Measurements from ENCODE around the gene KCNMA1.

Gene KCNMA1

GRCh38 chr10:77117501-77117900 is 520.1 kb downstream of the KCNMA1 start:
- WGBS (ENCODE audit: insufficient coverage, insufficient read length), result no CpG with 5 or more reads among the region's 2 CpGs
- Histone ChIP-seq H3K27me3 (ENCODE audit: control insufficient read depth, insufficient read depth, low read length) (no peaks in the 10 kb centered on the region), H3K36me3 (ENCODE audit: control insufficient read depth, insufficient read depth, low read length) (no peaks in the 10 kb centered on the region), H3K9me3 (ENCODE audit: control insufficient read depth, insufficient read depth, low read length) (no peaks in the 10 kb centered on the region), H3K4me1 (ENCODE audit: control insufficient read depth, insufficient read depth, low read length) (peaks cover 7% of the 10 kb centered on the region; the same call in 1 of the 2 replicates), H3K27ac (ENCODE audit: low read length) (no peak overlapping the region), H3K4me3 (ENCODE audit: low read length) (no peak overlapping the region)
- DNase-seq (ENCODE audit: low read depth, low spot score), result no peak

GRCh38 chr10:77116904-77117303 is 520.7 kb downstream of the KCNMA1 start:
- no peaks in the 10 kb centered on the region for H3K9me3 ChIP-seq (ENCODE audit: control insufficient read depth, insufficient read depth, low read length)
- peaks cover 7% of the 10 kb centered on the region; the same call in 1 of the 2 replicates for H3K4me1 ChIP-seq (ENCODE audit: control insufficient read depth, insufficient read depth, low read length)
- no peak for DNase-seq (ENCODE audit: low read depth, low spot score)
- no CpG with 5 or more reads among the region's 2 CpGs for WGBS (ENCODE audit: insufficient coverage, insufficient read length)
- H3K36me3 ChIP-seq (ENCODE audit: control insufficient read depth, insufficient read depth, low read length), result no peaks in the 10 kb centered on the region
- H3K4me3 ChIP-seq (ENCODE audit: low read length), result no peak overlapping the region
- no peak overlapping the region for H3K27ac ChIP-seq (ENCODE audit: low read length)
- no peaks in the 10 kb centered on the region for H3K27me3 ChIP-seq (ENCODE audit: control insufficient read depth, insufficient read depth, low read length)

- no peaks in the 10 kb centered on the region for H3K9me3 ChIP-seq (ENCODE audit: control insufficient read depth, insufficient read depth, low read length)
- H3K4me3 ChIP-seq (ENCODE audit: low read length), result no peak overlapping the region
- no CpG with 5 or more reads among the region's 4 CpGs for WGBS (ENCODE audit: insufficient coverage, insufficient read length)
- H3K27ac ChIP-seq (ENCODE audit: low read length), result no peak overlapping the region
- H3K36me3 ChIP-seq (ENCODE audit: control insufficient read depth, insufficient read depth, low read length), result no peaks in the 10 kb centered on the region
- peak; percentile 64 for DNase-seq (ENCODE audit: low read depth, low spot score)
- H3K27me3 ChIP-seq (ENCODE audit: control insufficient read depth, insufficient read depth, low read length), result no peaks in the 10 kb centered on the region
- peaks cover 10% of the 10 kb centered on the region for H3K4me1 ChIP-seq (ENCODE audit: control insufficient read depth, insufficient read depth, low read length)
These were observed 523.3 kb downstream of the KCNMA1 start for GRCh38 chr10:77114181-77114821.

GRCh38 chr10:77111611-77112550 is 525.7 kb downstream of the KCNMA1 start:
- H3K4me3 ChIP-seq (ENCODE audit: low read length), result no peak overlapping the region
- H3K36me3 ChIP-seq (ENCODE audit: control insufficient read depth, insufficient read depth, low read length), result no peaks in the 10 kb centered on the region
- peaks cover 9% of the 10 kb centered on the region for H3K4me1 ChIP-seq (ENCODE audit: control insufficient read depth, insufficient read depth, low read length)
- DNase-seq (ENCODE audit: low read depth, low spot score), result no peak
- WGBS (ENCODE audit: insufficient coverage, insufficient read length), result no CpG with 5 or more reads among the region's 12 CpGs
- no peaks in the 10 kb centered on the region for H3K27me3 ChIP-seq (ENCODE audit: control insufficient read depth, insufficient read depth, low read length)
- no peak overlapping the region for H3K27ac ChIP-seq (ENCODE audit: low read length)
- H3K9me3 ChIP-seq (ENCODE audit: control insufficient read depth, insufficient read depth, low read length), result no peaks in the 10 kb centered on the region

GRCh38 chr10:77110757-77111156 is 526.9 kb downstream of the KCNMA1 start:
- H3K27me3 ChIP-seq (ENCODE audit: control insufficient read depth, insufficient read depth, low read length), result no peaks in the 10 kb centered on the region
- no peaks in the 10 kb centered on the region for H3K36me3 ChIP-seq (ENCODE audit: control insufficient read depth, insufficient read depth, low read length)
- no peak overlapping the region for H3K4me3 ChIP-seq (ENCODE audit: low read length)
- no peak overlapping the region for H3K27ac ChIP-seq (ENCODE audit: low read length)
- H3K9me3 ChIP-seq (ENCODE audit: control insufficient read depth, insufficient read depth, low read length), result no peaks in the 10 kb centered on the region
- peaks cover 5% of the 10 kb centered on the region for H3K4me1 ChIP-seq (ENCODE audit: control insufficient read depth, insufficient read depth, low read length)
- DNase-seq (ENCODE audit: low read depth, low spot score), result no peak
- no CpG with 5 or more reads among the region's 4 CpGs for WGBS (ENCODE audit: insufficient coverage, insufficient read length)

GRCh38 chr10:77109351-77109994 is 528.1 kb downstream of the KCNMA1 start:
- H3K4me1 ChIP-seq (ENCODE audit: control insufficient read depth, insufficient read depth, low read length), result peaks cover 5% of the 10 kb centered on the region
- no peak overlapping the region for H3K27ac ChIP-seq (ENCODE audit: low read length)
- WGBS (ENCODE audit: insufficient coverage, insufficient read length), result no CpG with 5 or more reads among the region's 9 CpGs

GRCh38 chr10:77106676-77107075 is 530.9 kb downstream of the KCNMA1 start:
- Histone ChIP-seq H3K4me3 (ENCODE audit: low read length) (no peak overlapping the region), H3K36me3 (ENCODE audit: control insufficient read depth, insufficient read depth, low read length) (no peaks in the 10 kb centered on the region), H3K4me1 (ENCODE audit: control insufficient read depth, insufficient read depth, low read length) (peaks cover 3% of the 10 kb centered on the region), H3K27ac (ENCODE audit: low read length) (no peak overlapping the region), H3K27me3 (ENCODE audit: control insufficient read depth, insufficient read depth, low read length) (no peaks in the 10 kb centered on the region), H3K9me3 (ENCODE audit: control insufficient read depth, insufficient read depth, low read length) (no peaks in the 10 kb centered on the region)
- no CpG with 5 or more reads among the region's 3 CpGs for WGBS (ENCODE audit: insufficient coverage, insufficient read length)
- DNase-seq (ENCODE audit: low read depth, low spot score), result no peak

More at GRCh38 chr10:77109351-77109994, 528.1 kb downstream of the KCNMA1 start:
- Histone ChIP-seq H3K9me3 (ENCODE audit: control insufficient read depth, insufficient read depth, low read length) (no peaks in the 10 kb centered on the region), H3K27me3 (ENCODE audit: control insufficient read depth, insufficient read depth, low read length) (no peaks in the 10 kb centered on the region), H3K36me3 (ENCODE audit: control insufficient read depth, insufficient read depth, low read length) (no peaks in the 10 kb centered on the region), H3K4me3 (ENCODE audit: low read length) (no peak overlapping the region)
- no peak for DNase-seq (ENCODE audit: low read depth, low spot score)

GRCh38 chr10:77105761-77106221 is 531.8 kb downstream of the KCNMA1 start:
- no CpG with 5 or more reads among the region's 5 CpGs for WGBS (ENCODE audit: insufficient coverage, insufficient read length)
- H3K4me1 ChIP-seq (ENCODE audit: control insufficient read depth, insufficient read depth, low read length), result peaks cover 2% of the 10 kb centered on the region
- H3K27me3 ChIP-seq (ENCODE audit: control insufficient read depth, insufficient read depth, low read length), result no peaks in the 10 kb centered on the region
- H3K9me3 ChIP-seq (ENCODE audit: control insufficient read depth, insufficient read depth, low read length), result no peaks in the 10 kb centered on the region
- no peak for DNase-seq (ENCODE audit: low read depth, low spot score)
- no peak overlapping the region for H3K27ac ChIP-seq (ENCODE audit: low read length)
- H3K36me3 ChIP-seq (ENCODE audit: control insufficient read depth, insufficient read depth, low read length), result no peaks in the 10 kb centered on the region
- H3K4me3 ChIP-seq (ENCODE audit: low read length), result no peak overlapping the region

GRCh38 chr10:77104459-77104980 is 533.1 kb downstream of the KCNMA1 start:
- DNase-seq (ENCODE audit: low read depth, low spot score), result no peak
- WGBS (ENCODE audit: insufficient coverage, insufficient read length), result no CpG with 5 or more reads among the region's 4 CpGs
- H3K27me3 ChIP-seq (ENCODE audit: control insufficient read depth, insufficient read depth, low read length), result no peaks in the 10 kb centered on the region

GRCh38 chr10:77103213-77103612 is 534.4 kb downstream of the KCNMA1 start:
- Histone ChIP-seq H3K4me1 (ENCODE audit: control insufficient read depth, insufficient read depth, low read length) (no peaks in the 10 kb centered on the region), H3K27ac (ENCODE audit: low read length) (no peak overlapping the region), H3K9me3 (ENCODE audit: control insufficient read depth, insufficient read depth, low read length) (no peaks in the 10 kb centered on the region), H3K27me3 (ENCODE audit: control insufficient read depth, insufficient read depth, low read length) (no peaks in the 10 kb centered on the region), H3K4me3 (ENCODE audit: low read length) (no peak overlapping the region), H3K36me3 (ENCODE audit: control insufficient read depth, insufficient read depth, low read length) (no peaks in the 10 kb centered on the region)
- no CpG with 5 or more reads among the region's 4 CpGs for WGBS (ENCODE audit: insufficient coverage, insufficient read length)
- DNase-seq (ENCODE audit: low read depth, low spot score), result no peak

More at GRCh38 chr10:77104459-77104980, 533.1 kb downstream of the KCNMA1 start:
- Histone ChIP-seq H3K4me1 (ENCODE audit: control insufficient read depth, insufficient read depth, low read length) (peaks cover 1% of the 10 kb centered on the region; the same call in 1 of the 2 replicates), H3K4me3 (ENCODE audit: low read length) (no peak overlapping the region), H3K36me3 (ENCODE audit: control insufficient read depth, insufficient read depth, low read length) (no peaks in the 10 kb centered on the region), H3K9me3 (ENCODE audit: control insufficient read depth, insufficient read depth, low read length) (no peaks in the 10 kb centered on the region), H3K27ac (ENCODE audit: low read length) (no peak overlapping the region)

Data from iPS DF 6.9 (cell line).